RWPE1 (cell line): ENCODE results near the gene MINDY4.

Experiments
- CTCF ChIA-PET: fragments of 350-600 bp; sonication (Branson Sonifier 250); formaldehyde crosslinking; extraction: SDS; loops from one replicate; lab custom pipeline; 2021; lab: Yijun Ruan, JAX
- POLR2A ChIA-PET: fragments of 400-600 bp; formaldehyde crosslinking; extraction: SDS; loops from one replicate; lab custom pipeline; 2020; ENCODE audit warnings: antibody characterized with exemption; ENCODE audit not compliant: low non-redundant PET; lab: Yijun Ruan, JAX
- DNase-seq: peaks from one replicate; pipeline ENCODE4 v3.0.0; 2012; ENCODE audit warnings: low spot score
- H3K27ac ChIP-seq: fragments of 450-650 bp; 2 replicates; pipeline ENCODE4 v1.5.1; 2017
- CTCF ChIP-seq: fragments of 450-650 bp; conservative IDR thresholded peaks from 2 replicates; pipeline ENCODE4 v1.5.1; 2017; ENCODE audit warnings: low read depth, mild to moderate bottlenecking

The MINDY4 gene

DNA sequence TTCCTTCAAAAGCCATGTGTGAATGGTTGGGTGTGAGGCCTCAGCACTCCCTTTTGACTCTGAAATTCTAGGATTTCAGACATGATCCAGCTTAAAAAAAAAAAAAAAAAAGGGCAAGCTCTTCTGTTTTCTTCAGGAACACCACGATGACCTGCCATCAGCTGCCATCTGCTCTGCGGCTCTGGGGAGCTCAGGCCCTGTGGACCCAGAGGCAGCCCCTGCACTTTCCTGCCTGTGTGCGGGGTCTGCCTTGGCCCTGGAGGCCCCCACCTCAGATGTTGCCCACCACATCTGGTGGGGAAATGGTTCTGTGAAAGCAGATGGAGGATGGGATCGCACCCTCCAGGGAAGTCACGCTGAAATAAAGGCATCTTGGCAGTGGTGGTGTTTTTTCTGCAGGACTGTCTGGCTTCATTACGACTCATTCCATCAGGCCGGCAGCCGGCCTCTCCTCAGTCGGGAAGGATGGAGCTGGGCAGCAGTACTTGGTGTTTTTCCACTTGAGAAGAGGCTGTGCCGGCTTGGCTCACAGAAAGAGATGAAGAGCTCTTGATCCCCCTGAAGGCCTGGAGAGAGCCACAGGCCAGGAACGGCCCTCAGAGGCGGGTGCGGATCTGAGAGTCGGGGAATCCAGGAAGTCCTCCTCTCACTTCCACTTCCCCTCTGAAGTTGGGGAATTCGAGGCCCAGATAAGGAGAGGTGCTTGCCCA lies 74.4 kb downstream of the MINDY4 start:
- ChIA-PET POLR2A (no interaction called here), CTCF (interaction anchor here (0.5 to 0.7 kb wide), 3 partner anchors 34 to 87 kb away, joined by 3 to 7 read pairs (median 6); no protein-coding TSS in a partner anchor)
- H3K27ac ChIP-seq, result no peak overlapping the region
- DNase-seq, result peak; percentile 13
- no peak for TF ChIP-seq CTCF

- CTCF ChIA-PET, result interaction anchor here (0.7 kb wide), 1 partner anchor 86 kb away, joined by 3 read pairs; no protein-coding TSS in a partner anchor
- no peak for TF ChIP-seq CTCF
- H3K27ac ChIP-seq, result no peak overlapping the region
- peak; percentile 84 for DNase-seq
- POLR2A ChIA-PET, result no interaction called here
Observed at GRCh38 chr7:30846378-30846777, 75.2 kb downstream of the MINDY4 start.

DNA sequence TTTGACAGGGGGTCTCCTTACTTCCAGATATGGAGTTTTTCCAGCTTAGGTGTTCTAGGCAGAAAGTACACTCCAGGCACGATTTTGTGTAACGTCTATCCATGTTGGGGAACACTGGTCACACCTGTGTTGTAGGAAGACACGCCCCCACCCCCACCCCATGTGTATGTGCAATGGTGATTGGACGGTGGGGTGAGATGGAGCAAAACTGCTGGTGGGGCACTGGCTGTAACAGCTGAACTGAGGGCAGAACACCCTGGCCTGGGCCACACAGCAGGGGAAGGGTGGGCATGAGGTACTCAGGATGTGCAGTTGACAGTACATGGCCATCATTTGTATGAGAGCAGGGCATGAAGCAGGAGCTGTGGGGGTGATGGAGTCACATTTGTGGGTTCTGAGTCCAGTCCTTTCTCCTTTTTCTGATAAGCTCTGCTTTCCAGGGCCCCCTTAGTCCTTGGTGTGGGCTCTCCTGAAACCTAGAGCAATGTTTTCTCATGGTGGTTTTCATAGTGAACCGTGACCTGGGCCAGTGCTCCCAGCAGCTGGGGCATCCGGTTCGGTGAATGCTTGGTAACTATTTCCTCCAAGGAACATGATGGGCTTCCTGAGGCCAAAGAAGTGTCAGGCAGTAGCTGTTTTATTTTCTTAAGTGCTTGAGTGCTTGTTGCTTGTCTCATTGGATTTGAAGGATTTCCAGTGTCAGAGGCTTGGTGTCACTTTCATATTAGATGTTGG lies 77.1 kb downstream of the MINDY4 start:
- ChIA-PET POLR2A (no interaction called here), CTCF (interaction anchor here (0.5 kb wide), 1 partner anchor 1362 kb away, joined by 5 read pairs; no protein-coding TSS in a partner anchor)
- H3K27ac ChIP-seq, result no peak overlapping the region
- TF ChIP-seq CTCF, result no peak
- peak; percentile 7 for DNase-seq

DNA sequence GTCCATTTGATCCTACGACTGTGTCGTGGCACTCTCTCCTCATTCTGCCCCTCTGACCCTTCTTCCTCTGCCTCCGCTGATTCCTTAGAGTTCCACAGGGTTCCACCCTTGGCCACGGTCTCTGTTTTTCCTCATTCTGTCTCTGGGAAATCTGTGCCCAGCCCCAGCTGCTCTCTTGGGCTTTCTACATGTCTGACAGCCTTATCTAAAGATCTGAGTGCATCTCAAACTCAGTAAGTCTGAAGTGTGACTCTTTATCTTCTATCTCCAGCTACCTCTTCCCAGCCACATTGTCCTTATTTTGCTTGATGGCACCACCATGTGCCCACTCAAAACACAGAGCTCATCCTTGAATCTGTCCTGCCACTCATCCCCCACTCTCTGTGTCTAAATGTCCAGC lies 78.3 kb downstream of the MINDY4 start:
- POLR2A ChIA-PET, result no interaction called here
- CTCF ChIA-PET, result no interaction called here
- no peak overlapping the region for H3K27ac ChIP-seq
- TF ChIP-seq CTCF, result no peak
- DNase-seq, result no peak

- ChIA-PET CTCF (no interaction called here), POLR2A (no interaction called here)
- TF ChIP-seq CTCF, result no peak
- no peak overlapping the region for H3K27ac ChIP-seq
- DNase-seq, result no peak
Observed at GRCh38 chr7:30850426-30850825, 79.2 kb downstream of the MINDY4 start.

DNA sequence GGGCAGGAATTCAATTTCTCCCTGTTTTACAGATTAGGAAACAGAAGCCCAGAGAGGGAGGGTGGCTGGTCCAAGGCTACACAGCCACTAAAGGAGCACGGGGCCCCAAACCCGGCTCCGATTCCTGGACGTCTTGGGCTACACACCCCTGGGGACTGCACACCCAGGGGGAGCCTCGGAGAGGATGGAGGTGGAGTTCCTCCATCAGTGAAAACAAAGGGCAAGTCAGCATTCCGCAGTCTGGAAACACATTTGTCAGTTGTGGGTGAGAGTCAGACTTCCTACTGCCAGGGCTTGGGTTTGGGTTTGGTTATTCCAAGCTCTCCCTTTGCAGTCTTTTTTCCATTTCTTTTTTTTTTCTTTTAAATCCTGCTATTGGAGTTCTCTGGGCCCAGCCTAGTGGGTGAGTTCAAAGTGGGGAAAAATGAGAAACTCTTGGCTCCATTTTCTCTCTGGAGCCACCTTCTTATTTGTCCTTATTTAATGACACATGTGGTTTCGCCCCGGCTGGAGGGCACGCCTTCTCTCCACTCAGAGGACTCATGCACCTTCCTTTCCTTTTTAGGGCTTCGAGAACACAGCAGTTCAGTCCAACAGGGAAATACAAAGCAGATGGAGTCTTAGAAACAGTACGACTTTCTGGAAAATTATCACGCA lies 80.6 kb downstream of the MINDY4 start:
- POLR2A ChIA-PET, result no interaction called here
- no peak overlapping the region for H3K27ac ChIP-seq
- no peak for TF ChIP-seq CTCF
- no peak for DNase-seq
- CTCF ChIA-PET, result interaction anchor here (0.7 kb wide), 1 partner anchor 87 kb away, joined by 4 read pairs; no protein-coding TSS in a partner anchor
